Subcutaneous adipose tissue (tissue), 4 donors: Measurements from ENCODE around the gene FLCN. TPM values are rescaled to one million over a fixed set of nuclear protein-coding genes. Genes with fewer than 3 reads are reported as not detected.

Experiments
- total RNA-seq, 4 donors: library from RNA; depleted of rRNA; stranded (reverse); fragments of >200 nt; gene quantifications; one replicate each; pipeline ENCODE4 v1.1.0, GENCODE V29; 2016
- TF ChIP-seq, protein P1 (sequence below): fragments of 450-650 bp; IDR thresholded peaks from one replicate; pipeline ENCODE4 v1.5.1; 2016; ENCODE audit warnings: low read depth, mild to moderate bottlenecking, control low read depth, antibody characterized with exemption, moderate library complexity

Gene FLCN
- total RNA-seq, 4 donors from 2014 or later: 25.4 to 123 (median 69.6) TPM

DNA sequence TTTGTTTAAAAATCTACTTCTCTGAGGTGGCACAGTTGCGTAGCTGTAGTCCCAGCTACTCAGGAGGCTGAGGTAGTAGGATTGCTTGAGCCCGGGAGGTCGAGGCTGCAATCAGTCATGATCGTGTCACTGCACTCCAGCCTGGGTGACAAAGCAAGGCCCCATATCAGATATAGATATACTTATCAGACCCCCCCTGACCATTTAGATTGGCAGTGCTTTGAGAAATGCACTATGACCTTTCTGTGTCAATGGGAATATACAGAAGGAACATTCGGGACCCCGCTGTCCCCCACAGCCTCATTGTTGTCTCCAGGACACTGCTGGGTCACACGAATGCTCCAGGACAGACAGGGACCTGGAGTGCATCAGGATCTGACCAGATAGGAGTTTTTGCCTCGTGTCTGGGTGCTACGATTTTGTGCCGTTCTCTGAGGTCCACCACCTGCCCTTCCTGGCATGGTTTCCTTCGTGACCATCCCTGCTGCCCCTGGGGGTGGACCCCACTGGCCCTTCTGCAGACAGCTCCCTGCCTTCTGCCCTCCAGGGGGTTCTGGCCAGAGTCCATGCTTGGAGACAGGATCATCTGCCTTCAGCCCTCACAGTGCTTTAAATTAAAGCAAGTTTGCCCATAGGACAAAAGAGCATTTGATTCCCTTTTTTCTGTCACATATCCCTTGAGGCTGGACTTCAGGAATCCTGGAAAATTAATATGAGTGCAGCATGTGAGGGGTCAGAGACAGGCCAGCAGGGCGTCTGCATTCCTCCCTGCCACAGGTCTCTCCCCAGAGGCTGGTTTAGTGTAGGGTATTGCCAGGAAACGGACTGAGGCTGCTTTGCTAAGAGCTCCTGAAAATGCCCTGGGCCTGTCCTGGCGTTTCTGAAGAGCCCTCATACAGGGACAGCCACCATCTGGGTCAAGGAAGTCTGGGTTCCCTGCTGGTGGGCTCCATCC lies 50.1 kb downstream of the FLCN start:
- TF ChIP-seq, protein P1, sequence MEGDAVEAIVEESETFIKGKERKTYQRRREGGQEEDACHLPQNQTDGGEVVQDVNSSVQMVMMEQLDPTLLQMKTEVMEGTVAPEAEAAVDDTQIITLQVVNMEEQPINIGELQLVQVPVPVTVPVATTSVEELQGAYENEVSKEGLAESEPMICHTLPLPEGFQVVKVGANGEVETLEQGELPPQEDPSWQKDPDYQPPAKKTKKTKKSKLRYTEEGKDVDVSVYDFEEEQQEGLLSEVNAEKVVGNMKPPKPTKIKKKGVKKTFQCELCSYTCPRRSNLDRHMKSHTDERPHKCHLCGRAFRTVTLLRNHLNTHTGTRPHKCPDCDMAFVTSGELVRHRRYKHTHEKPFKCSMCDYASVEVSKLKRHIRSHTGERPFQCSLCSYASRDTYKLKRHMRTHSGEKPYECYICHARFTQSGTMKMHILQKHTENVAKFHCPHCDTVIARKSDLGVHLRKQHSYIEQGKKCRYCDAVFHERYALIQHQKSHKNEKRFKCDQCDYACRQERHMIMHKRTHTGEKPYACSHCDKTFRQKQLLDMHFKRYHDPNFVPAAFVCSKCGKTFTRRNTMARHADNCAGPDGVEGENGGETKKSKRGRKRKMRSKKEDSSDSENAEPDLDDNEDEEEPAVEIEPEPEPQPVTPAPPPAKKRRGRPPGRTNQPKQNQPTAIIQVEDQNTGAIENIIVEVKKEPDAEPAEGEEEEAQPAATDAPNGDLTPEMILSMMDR: no peak

DNA sequence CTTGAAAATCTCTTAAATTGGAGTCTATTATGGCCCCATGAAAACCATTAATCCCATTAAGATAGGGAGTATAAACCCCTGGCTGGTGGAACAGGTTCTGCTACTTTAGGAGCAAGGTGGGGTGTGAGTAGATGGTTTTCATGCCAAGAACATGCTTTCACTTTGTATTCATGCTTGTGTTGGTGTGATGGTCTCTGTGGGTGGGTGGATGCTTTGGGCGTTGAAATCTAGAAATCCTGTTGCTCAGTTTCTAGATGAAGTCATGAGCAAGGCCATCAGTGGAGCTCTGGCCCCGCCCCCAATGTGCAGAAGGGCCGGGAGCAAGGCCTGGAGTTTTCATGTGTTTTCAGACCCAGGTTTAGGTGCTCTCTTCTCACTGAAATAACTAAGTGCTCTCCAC lies 50.9 kb downstream of the FLCN start:
- TF ChIP-seq, protein P1: no peak

DNA sequence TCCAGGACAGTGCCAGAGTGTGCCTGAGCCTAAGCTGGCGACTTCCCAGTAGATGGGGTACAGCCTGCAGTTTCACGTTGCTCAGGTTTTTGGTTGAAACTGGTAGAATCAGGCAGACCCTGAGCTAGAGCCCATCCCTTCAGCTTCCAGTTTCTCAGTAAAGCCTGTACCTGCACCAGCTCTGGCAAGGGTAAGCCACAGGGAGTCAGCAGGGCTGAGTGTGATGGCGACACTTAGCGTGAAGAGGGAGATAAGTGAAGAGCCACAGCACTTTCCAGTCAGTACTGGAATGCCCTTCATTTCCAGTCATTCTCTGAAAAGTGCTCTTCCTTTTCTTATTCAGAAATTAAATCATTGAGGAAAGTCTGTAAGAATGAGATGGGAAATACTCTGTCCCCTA lies 53.2 kb downstream of the FLCN start:
- TF ChIP-seq, protein P1: no peak

DNA sequence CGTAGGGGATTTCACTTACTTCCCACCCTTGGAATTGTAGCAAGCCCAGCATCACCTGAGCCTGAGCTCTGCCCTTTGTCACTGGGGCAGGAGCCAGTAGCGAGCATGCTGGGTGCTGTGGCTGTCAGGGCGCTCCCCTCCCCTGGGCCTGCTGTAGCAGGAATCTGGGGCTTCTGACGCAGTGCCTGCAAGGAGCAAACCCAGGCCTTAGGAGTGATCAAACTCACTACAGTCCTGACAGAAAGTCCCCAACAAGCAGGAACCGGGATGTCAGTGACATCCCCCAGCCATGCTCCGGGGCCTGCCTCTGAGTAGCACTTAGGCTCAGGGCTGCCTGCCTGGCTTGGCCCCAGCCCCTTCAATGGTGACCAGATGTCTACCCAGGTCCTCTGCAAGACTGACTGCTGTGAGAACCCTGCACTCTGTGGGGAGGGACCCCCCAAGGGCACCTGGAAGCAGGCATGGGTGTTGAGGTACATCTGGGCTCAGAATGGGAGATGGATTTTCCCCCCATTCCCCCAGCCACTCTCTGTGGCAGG lies 54.3 kb downstream of the FLCN start:
- TF ChIP-seq, protein P1: no peak

DNA sequence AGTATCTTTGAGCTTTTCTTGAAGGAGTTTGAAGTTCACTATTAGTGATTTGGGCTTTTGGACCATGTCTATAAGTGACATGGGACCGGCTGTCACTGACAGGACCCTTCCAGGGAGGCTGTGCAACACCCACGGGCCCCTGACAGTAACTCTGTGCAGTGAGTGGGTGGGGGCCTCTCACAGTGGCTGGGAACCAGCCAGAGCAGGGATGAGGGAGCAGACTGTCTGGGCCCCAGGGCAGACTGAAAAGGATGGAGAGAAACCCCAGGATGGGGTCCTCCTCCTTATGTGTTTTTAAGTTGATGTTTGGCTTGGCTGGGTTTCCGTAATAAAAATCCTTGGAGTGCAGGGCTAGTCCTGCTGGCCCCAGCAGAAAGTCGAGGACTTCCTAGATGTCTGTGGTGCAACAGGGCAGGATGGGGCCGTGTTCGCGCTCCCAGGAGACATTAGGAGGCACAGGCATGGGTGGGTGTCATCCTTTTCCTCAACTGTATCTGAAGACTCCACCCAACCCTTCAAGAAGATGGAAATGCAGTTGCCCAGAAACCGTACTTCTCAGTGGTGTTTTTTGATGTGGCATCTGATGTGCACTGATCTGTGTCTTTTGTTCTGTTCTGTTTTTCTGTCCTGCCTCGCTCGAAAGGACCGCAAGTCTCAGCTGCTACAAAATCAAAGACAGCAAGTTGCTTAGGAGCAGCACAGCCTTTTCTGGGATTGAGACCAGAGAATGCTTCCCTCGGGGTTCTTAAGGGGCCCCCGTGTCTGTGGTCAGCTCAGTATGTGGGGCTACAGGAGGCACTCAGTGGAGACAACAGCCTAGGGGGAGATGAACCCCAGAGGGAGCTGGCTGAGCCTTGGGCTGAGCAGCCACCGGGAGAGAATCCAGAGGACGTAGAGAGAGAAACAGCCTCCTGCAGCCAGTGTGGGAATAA lies 55.0 kb downstream of the FLCN start:
- TF ChIP-seq, protein P1: no peak

DNA sequence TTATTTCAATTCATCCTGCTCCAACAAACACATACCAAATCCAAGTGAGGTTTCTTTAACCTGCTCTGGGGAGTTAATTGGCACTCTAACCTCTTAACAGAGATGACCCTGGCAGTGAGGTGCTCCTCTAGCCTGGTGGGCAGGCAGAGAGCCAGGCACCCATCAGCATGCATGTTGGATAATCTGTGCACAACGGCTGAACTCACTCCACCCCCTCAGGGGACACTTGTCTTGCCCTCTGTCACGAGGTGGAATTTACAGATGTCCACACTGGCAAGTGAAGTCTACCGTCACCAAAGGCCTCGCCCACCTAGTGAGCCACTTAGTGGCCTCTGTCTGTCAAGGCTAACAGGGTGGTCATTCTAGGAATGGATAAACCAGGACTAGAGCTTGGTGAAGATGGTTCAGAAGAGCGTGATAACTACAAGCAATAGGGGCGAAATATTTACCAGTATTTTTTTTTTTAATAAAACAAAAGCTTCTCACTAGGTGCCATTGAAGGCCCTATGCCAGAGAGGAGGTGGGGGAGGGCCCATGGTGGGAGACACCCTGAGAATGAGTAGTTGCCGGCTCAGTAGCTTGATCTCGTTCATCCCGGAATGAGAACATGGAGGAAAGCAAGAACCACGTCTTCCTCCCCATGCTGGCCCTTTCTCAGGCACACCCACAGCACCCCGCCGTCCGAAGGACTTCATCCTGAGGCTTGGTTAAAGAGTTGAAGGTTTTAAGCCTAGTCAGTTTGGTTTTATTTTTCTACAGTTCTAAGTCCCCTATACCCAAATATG lies 56.0 kb downstream of the FLCN start:
- TF ChIP-seq, protein P1: no peak
